ENCODE measurements around the gene ZNF662.

ZNF662 gene

GRCh38 chr3:42911551-42911950, 5.6 kb downstream of the ZNF662 start:
- no peak overlapping the region for H3K4me3 ChIP-seq (ENCODE audit: insufficient read length, low read depth)
- no peaks in the 10 kb centered on the region for H3K36me3 ChIP-seq (ENCODE audit: insufficient read depth, insufficient read length, low read length)
- H3K9ac ChIP-seq (ENCODE audit: insufficient read length, low read depth) = no peak overlapping the region
- no peak for DNase-seq (ENCODE audit: low read depth, low spot score)
- no peaks in the 10 kb centered on the region for H3K4me1 ChIP-seq (ENCODE audit: insufficient read depth, insufficient read length)
- TF ChIP-seq YY1 (IDR thresholded peaks at IDR 0.05; ENCODE audit: insufficient read depth, insufficient read length) = no peak
- TF ChIP-seq ZNF274 (IDR thresholded peaks at IDR 0.05; ENCODE audit: low read depth, low read length) = no peak
- no peak for TF ChIP-seq SUZ12 (IDR thresholded peaks at IDR 0.05; ENCODE audit: extremely low read depth, insufficient read depth, insufficient read length)
- no peaks in the 10 kb centered on the region for H3K27me3 ChIP-seq (ENCODE audit: insufficient read depth, insufficient read length)
- H3K9me3 ChIP-seq (ENCODE audit: insufficient read depth, low read length) = peaks cover 58% of the 10 kb centered on the region

DNA sequence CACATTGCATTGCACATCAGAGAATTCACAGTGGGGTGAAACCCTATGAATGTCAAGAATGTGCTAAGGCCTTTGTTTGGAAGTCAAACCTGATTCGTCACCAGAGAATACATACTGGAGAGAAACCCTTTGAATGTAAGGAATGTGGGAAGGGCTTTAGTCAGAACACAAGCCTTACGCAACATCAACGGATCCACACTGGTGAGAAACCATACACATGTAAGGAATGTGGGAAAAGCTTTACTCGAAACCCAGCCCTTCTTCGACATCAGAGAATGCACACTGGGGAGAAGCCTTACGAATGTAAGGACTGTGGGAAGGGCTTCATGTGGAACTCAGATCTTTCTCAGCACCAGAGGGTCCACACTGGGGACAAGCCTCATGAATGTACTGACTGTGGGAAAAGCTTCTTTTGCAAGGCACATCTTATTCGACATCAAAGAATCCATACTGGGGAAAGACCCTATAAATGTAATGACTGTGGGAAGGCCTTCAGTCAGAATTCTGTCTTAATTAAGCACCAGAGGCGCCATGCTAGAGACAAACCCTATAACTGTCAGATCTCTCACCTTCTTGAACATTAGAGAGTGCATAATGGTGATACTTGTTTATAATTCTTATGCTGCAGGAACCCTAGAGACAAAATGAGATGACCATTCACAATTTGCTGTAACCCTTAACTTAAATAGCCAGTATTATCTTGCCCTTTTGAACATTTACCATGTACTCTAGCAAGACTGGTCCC, 9.0 kb downstream of the ZNF662 start:
- Histone ChIP-seq H3K9me3 (ENCODE audit: insufficient read depth, low read length) (peaks cover 68% of the 10 kb centered on the region), H3K9ac (ENCODE audit: insufficient read length, low read depth) (no peak overlapping the region), H3K27me3 (ENCODE audit: insufficient read depth, insufficient read length) (no peaks in the 10 kb centered on the region), H3K4me3 (ENCODE audit: insufficient read length, low read depth) (no peak overlapping the region), H3K36me3 (ENCODE audit: insufficient read depth, insufficient read length, low read length) (no peaks in the 10 kb centered on the region), H3K4me1 (ENCODE audit: insufficient read depth, insufficient read length) (no peaks in the 10 kb centered on the region)
- TF ChIP-seq SUZ12 (IDR thresholded peaks at IDR 0.05; ENCODE audit: extremely low read depth, insufficient read depth, insufficient read length) (no peak), YY1 (IDR thresholded peaks at IDR 0.05; ENCODE audit: insufficient read depth, insufficient read length) (no peak), ZNF274 (IDR thresholded peaks at IDR 0.05; ENCODE audit: low read depth, low read length) (no peak)
- no peak for DNase-seq (ENCODE audit: low read depth, low spot score)

DNA sequence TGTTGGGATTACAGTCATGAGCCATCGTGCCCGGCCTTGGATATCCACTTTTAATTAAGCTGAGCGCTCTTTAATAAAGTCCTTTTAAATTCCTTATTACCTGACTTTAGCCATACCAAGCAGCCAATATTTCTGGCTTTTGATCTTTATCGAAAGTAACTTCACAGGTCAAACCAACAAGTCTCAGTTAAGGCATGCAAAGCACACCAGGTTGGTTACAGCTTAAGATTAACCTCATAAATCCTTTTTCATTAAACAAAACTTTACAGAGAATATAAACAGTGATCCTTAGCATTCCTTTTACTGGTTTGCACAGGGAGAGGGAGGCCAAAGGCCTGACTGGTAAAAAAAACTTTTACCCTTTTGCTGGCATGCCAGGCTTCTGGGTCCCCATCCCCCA, 17.7 kb downstream of the ZNF662 start:
- no peak overlapping the region for H3K4me3 ChIP-seq (ENCODE audit: insufficient read length, low read depth)
- no peaks in the 10 kb centered on the region for H3K4me1 ChIP-seq (ENCODE audit: insufficient read depth, insufficient read length)
- DNase-seq (ENCODE audit: low read depth, low spot score) = no peak
- H3K9me3 ChIP-seq (ENCODE audit: insufficient read depth, low read length) = peaks cover 19% of the 10 kb centered on the region; the same call in 1 of the 2 replicates
- TF ChIP-seq SUZ12 (IDR thresholded peaks at IDR 0.05; ENCODE audit: extremely low read depth, insufficient read depth, insufficient read length) (no peak), ZNF274 (IDR thresholded peaks at IDR 0.05; ENCODE audit: low read depth, low read length) (no peak), YY1 (IDR thresholded peaks at IDR 0.05; ENCODE audit: insufficient read depth, insufficient read length) (no peak)
- no peaks in the 10 kb centered on the region for H3K36me3 ChIP-seq (ENCODE audit: insufficient read depth, insufficient read length, low read length)
- no peak overlapping the region for H3K9ac ChIP-seq (ENCODE audit: insufficient read length, low read depth)
- H3K27me3 ChIP-seq (ENCODE audit: insufficient read depth, insufficient read length) = no peaks in the 10 kb centered on the region

GRCh38 chr3:42926310-42926709, 20.4 kb downstream of the ZNF662 start:
- H3K9ac ChIP-seq (ENCODE audit: insufficient read length, low read depth) = no peak overlapping the region
- TF ChIP-seq YY1 (IDR thresholded peaks at IDR 0.05; ENCODE audit: insufficient read depth, insufficient read length) = no peak
- no peak for TF ChIP-seq SUZ12 (IDR thresholded peaks at IDR 0.05; ENCODE audit: extremely low read depth, insufficient read depth, insufficient read length)
- no peak for TF ChIP-seq ZNF274 (IDR thresholded peaks at IDR 0.05; ENCODE audit: low read depth, low read length)
- H3K27me3 ChIP-seq (ENCODE audit: insufficient read depth, insufficient read length) = no peaks in the 10 kb centered on the region
- no peak overlapping the region for H3K4me3 ChIP-seq (ENCODE audit: insufficient read length, low read depth)
- DNase-seq (ENCODE audit: low read depth, low spot score) = no peak
- peaks cover 7% of the 10 kb centered on the region; the same call in 1 of the 2 replicates for H3K9me3 ChIP-seq (ENCODE audit: insufficient read depth, low read length)
- H3K36me3 ChIP-seq (ENCODE audit: insufficient read depth, insufficient read length, low read length) = no peaks in the 10 kb centered on the region
- no peaks in the 10 kb centered on the region for H3K4me1 ChIP-seq (ENCODE audit: insufficient read depth, insufficient read length)

DNA sequence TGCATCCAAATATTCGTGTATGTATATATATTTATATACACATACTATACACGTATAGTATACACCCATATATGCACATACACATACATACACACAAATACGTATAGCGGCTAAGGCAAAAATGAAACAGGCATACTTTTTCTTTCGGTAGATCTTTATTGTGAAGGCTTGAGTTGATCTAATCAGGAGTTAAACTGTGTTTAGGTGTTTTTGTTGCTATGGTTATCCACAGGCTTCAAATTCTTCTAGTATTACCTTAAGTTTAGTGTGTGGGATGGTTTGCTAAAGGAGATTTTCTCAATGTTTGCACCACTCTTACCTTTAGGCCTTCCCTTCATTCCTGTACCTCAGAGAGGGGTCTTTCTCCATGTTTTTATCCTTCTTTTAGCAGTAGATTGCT, 28.2 kb downstream of the ZNF662 start:
- DNase-seq (ENCODE audit: low read depth, low spot score) = no peak

GRCh38 chr3:42934910-42935309, 29.0 kb downstream of the ZNF662 start:
- H3K27me3 ChIP-seq (ENCODE audit: insufficient read depth, insufficient read length) = no peaks in the 10 kb centered on the region

More for the DNA sequence above, 28.2 kb downstream of the ZNF662 start:
- TF ChIP-seq ZNF274 (IDR thresholded peaks at IDR 0.05; ENCODE audit: low read depth, low read length) (no peak), YY1 (IDR thresholded peaks at IDR 0.05; ENCODE audit: insufficient read depth, insufficient read length) (no peak), SUZ12 (IDR thresholded peaks at IDR 0.05; ENCODE audit: extremely low read depth, insufficient read depth, insufficient read length) (no peak)
- H3K9ac ChIP-seq (ENCODE audit: insufficient read length, low read depth) = no peak overlapping the region
- H3K4me1 ChIP-seq (ENCODE audit: insufficient read depth, insufficient read length) = no peaks in the 10 kb centered on the region
- H3K36me3 ChIP-seq (ENCODE audit: insufficient read depth, insufficient read length, low read length) = no peaks in the 10 kb centered on the region
- no peaks in the 10 kb centered on the region for H3K27me3 ChIP-seq (ENCODE audit: insufficient read depth, insufficient read length)
- no peaks in the 10 kb centered on the region for H3K9me3 ChIP-seq (ENCODE audit: insufficient read depth, low read length)
- no peak overlapping the region for H3K4me3 ChIP-seq (ENCODE audit: insufficient read length, low read depth)

DNA sequence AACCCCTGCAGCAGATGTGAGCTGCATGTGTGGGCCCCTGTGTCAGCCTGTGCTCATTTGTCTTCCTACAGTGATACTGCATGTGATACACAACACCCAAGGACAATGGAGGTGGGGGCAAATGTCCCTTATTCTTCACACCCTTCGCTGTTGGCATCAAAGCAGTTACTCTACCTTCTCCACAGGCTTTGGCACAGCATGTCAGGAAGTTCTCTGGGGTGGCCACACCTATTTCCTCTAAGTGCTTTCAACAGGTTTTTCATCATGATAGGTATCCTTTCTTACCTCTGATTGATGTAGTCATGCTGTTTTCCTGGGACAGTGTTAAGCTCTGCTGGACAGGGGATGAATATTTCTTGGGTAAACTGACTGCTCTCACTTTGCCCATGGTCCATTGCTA, 29.5 kb downstream of the ZNF662 start:
- Histone ChIP-seq H3K9ac (ENCODE audit: insufficient read length, low read depth) (no peak overlapping the region), H3K36me3 (ENCODE audit: insufficient read depth, insufficient read length, low read length) (no peaks in the 10 kb centered on the region), H3K4me3 (ENCODE audit: insufficient read length, low read depth) (no peak overlapping the region), H3K27me3 (ENCODE audit: insufficient read depth, insufficient read length) (no peaks in the 10 kb centered on the region), H3K9me3 (ENCODE audit: insufficient read depth, low read length) (no peaks in the 10 kb centered on the region), H3K4me1 (ENCODE audit: insufficient read depth, insufficient read length) (no peaks in the 10 kb centered on the region)
- DNase-seq (ENCODE audit: low read depth, low spot score) = no peak
- TF ChIP-seq SUZ12 (IDR thresholded peaks at IDR 0.05; ENCODE audit: extremely low read depth, insufficient read depth, insufficient read length) (no peak), ZNF274 (IDR thresholded peaks at IDR 0.05; ENCODE audit: low read depth, low read length) (no peak), YY1 (IDR thresholded peaks at IDR 0.05; ENCODE audit: insufficient read depth, insufficient read length) (no peak)

More at GRCh38 chr3:42934910-42935309, 29.0 kb downstream of the ZNF662 start:
- no peaks in the 10 kb centered on the region for H3K4me1 ChIP-seq (ENCODE audit: insufficient read depth, insufficient read length)
- H3K9me3 ChIP-seq (ENCODE audit: insufficient read depth, low read length) = no peaks in the 10 kb centered on the region
- DNase-seq (ENCODE audit: low read depth, low spot score) = no peak
- no peaks in the 10 kb centered on the region for H3K36me3 ChIP-seq (ENCODE audit: insufficient read depth, insufficient read length, low read length)
- H3K4me3 ChIP-seq (ENCODE audit: insufficient read length, low read depth) = no peak overlapping the region
- TF ChIP-seq ZNF274 (IDR thresholded peaks at IDR 0.05; ENCODE audit: low read depth, low read length) = no peak
- TF ChIP-seq SUZ12 (IDR thresholded peaks at IDR 0.05; ENCODE audit: extremely low read depth, insufficient read depth, insufficient read length) = no peak
- TF ChIP-seq YY1 (IDR thresholded peaks at IDR 0.05; ENCODE audit: insufficient read depth, insufficient read length) = no peak
- no peak overlapping the region for H3K9ac ChIP-seq (ENCODE audit: insufficient read length, low read depth)

All from NT2/D1 (cell line).